ENCODE results near the gene BEGAIN.

DNA sequence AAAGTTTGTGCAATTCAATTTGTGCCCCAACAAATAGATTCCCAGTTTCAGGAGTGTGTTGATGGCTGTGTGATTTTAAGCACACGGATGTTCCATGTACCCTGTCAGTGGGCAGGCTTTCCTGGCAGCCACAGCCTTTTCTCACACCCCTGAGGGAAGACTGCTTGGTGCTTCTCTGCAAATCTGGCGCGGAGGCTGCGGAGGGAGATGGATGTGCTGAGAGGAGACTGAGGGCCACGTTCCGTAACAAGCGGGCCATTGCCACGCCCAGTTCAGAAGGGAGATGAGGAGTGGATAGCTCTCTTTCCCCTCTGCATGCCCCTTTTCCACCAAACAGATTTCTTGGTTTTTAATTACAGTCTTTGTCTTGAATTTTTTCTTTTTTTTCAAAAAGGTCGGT is 89.1 kb downstream of the BEGAIN start:
- TF ChIP-seq, protein P1, sequence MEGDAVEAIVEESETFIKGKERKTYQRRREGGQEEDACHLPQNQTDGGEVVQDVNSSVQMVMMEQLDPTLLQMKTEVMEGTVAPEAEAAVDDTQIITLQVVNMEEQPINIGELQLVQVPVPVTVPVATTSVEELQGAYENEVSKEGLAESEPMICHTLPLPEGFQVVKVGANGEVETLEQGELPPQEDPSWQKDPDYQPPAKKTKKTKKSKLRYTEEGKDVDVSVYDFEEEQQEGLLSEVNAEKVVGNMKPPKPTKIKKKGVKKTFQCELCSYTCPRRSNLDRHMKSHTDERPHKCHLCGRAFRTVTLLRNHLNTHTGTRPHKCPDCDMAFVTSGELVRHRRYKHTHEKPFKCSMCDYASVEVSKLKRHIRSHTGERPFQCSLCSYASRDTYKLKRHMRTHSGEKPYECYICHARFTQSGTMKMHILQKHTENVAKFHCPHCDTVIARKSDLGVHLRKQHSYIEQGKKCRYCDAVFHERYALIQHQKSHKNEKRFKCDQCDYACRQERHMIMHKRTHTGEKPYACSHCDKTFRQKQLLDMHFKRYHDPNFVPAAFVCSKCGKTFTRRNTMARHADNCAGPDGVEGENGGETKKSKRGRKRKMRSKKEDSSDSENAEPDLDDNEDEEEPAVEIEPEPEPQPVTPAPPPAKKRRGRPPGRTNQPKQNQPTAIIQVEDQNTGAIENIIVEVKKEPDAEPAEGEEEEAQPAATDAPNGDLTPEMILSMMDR (IDR thresholded peaks at IDR 0.05) = no peak
- no peak for TF ChIP-seq EP300 (IDR thresholded peaks at IDR 0.05)

Data from esophagus muscularis mucosa (tissue), 3 donors.